IPS-15b (cell line): ENCODE measurements around the gene LILRB1.

Source experiments
- H3K27me3 ChIP-seq: one replicate; pipeline ENCODE4 v1.6.1; 2013; ENCODE audit warnings: low read length; ENCODE audit not compliant: control insufficient read depth, insufficient read depth
- H3K36me3 ChIP-seq: one replicate; pipeline ENCODE4 v1.6.1; 2013; ENCODE audit warnings: low read length; ENCODE audit not compliant: control insufficient read depth, insufficient read depth
- H3K4me1 ChIP-seq: one replicate; pipeline ENCODE4 v1.6.1; 2013; ENCODE audit warnings: mild to moderate bottlenecking, low read length; ENCODE audit not compliant: control insufficient read depth, insufficient read depth
- H3K4me3 ChIP-seq: one replicate; pipeline ENCODE4 v1.5.1; 2013; ENCODE audit warnings: low read depth, low read length
- H3K9ac ChIP-seq: one replicate; pipeline ENCODE4 v1.6.1; 2013; ENCODE audit warnings: low read depth, mild to moderate bottlenecking, low read length
- H3K9me3 ChIP-seq: one replicate; pipeline ENCODE4 v1.6.1; 2013; ENCODE audit warnings: mild to moderate bottlenecking, low read length; ENCODE audit not compliant: control insufficient read depth, insufficient read depth

LILRB1 gene

GRCh38 chr19:54650108-54650655 lies 19.9 kb downstream of the LILRB1 start:
- no peaks in the 10 kb centered on the region for H3K27me3 ChIP-seq
- H3K4me1 ChIP-seq: no peaks in the 10 kb centered on the region
- H3K9me3 ChIP-seq: peaks cover 9% of the 10 kb centered on the region
- no peak overlapping the region for H3K4me3 ChIP-seq
- no peak overlapping the region for H3K9ac ChIP-seq
- H3K36me3 ChIP-seq: no peaks in the 10 kb centered on the region

GRCh38 chr19:54653181-54653809 lies 23.0 kb downstream of the LILRB1 start:
- Histone ChIP-seq H3K4me1 (no peaks in the 10 kb centered on the region), H3K36me3 (no peaks in the 10 kb centered on the region), H3K9ac (no peak overlapping the region), H3K4me3 (no peak overlapping the region), H3K27me3 (no peaks in the 10 kb centered on the region), H3K9me3 (peaks cover 3% of the 10 kb centered on the region)

GRCh38 chr19:54654447-54655321 lies 24.4 kb downstream of the LILRB1 start:
- Histone ChIP-seq H3K9me3 (peaks cover 3% of the 10 kb centered on the region), H3K36me3 (no peaks in the 10 kb centered on the region), H3K9ac (no peak overlapping the region), H3K4me3 (no peak overlapping the region), H3K4me1 (no peaks in the 10 kb centered on the region), H3K27me3 (no peaks in the 10 kb centered on the region)

GRCh38 chr19:54659300-54659699 lies 29.0 kb downstream of the LILRB1 start:
- H3K4me3 ChIP-seq: no peak overlapping the region
- H3K9me3 ChIP-seq: peaks cover 13% of the 10 kb centered on the region
- no peaks in the 10 kb centered on the region for H3K4me1 ChIP-seq
- H3K27me3 ChIP-seq: no peaks in the 10 kb centered on the region
- H3K9ac ChIP-seq: no peak overlapping the region
- H3K36me3 ChIP-seq: no peaks in the 10 kb centered on the region

GRCh38 chr19:54660306-54660705 lies 30.0 kb downstream of the LILRB1 start:
- no peaks in the 10 kb centered on the region for H3K36me3 ChIP-seq
- H3K4me3 ChIP-seq: no peak overlapping the region
- no peaks in the 10 kb centered on the region for H3K4me1 ChIP-seq
- H3K9ac ChIP-seq: no peak overlapping the region
- peaks cover 16% of the 10 kb centered on the region for H3K9me3 ChIP-seq
- no peaks in the 10 kb centered on the region for H3K27me3 ChIP-seq

GRCh38 chr19:54660964-54661363 lies 30.7 kb downstream of the LILRB1 start:
- Histone ChIP-seq H3K9me3 (peaks cover 16% of the 10 kb centered on the region), H3K27me3 (no peaks in the 10 kb centered on the region), H3K36me3 (no peaks in the 10 kb centered on the region), H3K9ac (no peak overlapping the region), H3K4me1 (no peaks in the 10 kb centered on the region), H3K4me3 (no peak overlapping the region)

- no peaks in the 10 kb centered on the region for H3K4me1 ChIP-seq
- H3K9me3 ChIP-seq: peaks cover 16% of the 10 kb centered on the region
- no peaks in the 10 kb centered on the region for H3K36me3 ChIP-seq
- no peak overlapping the region for H3K4me3 ChIP-seq
- no peaks in the 10 kb centered on the region for H3K27me3 ChIP-seq
- H3K9ac ChIP-seq: no peak overlapping the region
These were observed 31.7 kb downstream of the LILRB1 start for GRCh38 chr19:54661846-54662481.

- Histone ChIP-seq H3K9ac (no peak within 1 kb of the TSS), H3K9me3 (peaks cover 16% of the 10 kb centered on the region), H3K36me3 (no peaks in the 10 kb centered on the region), H3K4me3 (no peak within 1 kb of the TSS), H3K27me3 (no peaks in the 10 kb centered on the region), H3K4me1 (no peaks in the 10 kb centered on the region)
These were observed 32.4 kb downstream of the LILRB1 start, which contains the start of gene LILRB4 for GRCh38 chr19:54662730-54663129. Gene LILRB4 (plus strand): TSS chr19:54662985. CDS start chr19:54663034, 49 bp downstream.

- H3K27me3 ChIP-seq: no peaks in the 10 kb centered on the region
- H3K9me3 ChIP-seq: peaks cover 16% of the 10 kb centered on the region
- no peak overlapping the region for H3K9ac ChIP-seq
- no peaks in the 10 kb centered on the region for H3K36me3 ChIP-seq
- H3K4me1 ChIP-seq: no peaks in the 10 kb centered on the region
- H3K4me3 ChIP-seq: no peak overlapping the region
These were observed 35.2 kb downstream of the LILRB1 start for GRCh38 chr19:54665530-54665929.

GRCh38 chr19:54667217-54667616 lies 36.9 kb downstream of the LILRB1 start:
- no peak overlapping the region for H3K4me3 ChIP-seq
- H3K27me3 ChIP-seq: no peaks in the 10 kb centered on the region
- no peak overlapping the region for H3K9ac ChIP-seq
- H3K36me3 ChIP-seq: no peaks in the 10 kb centered on the region
- H3K4me1 ChIP-seq: no peaks in the 10 kb centered on the region
- H3K9me3 ChIP-seq: peaks cover 17% of the 10 kb centered on the region

- H3K9ac ChIP-seq: no peak overlapping the region
- no peaks in the 10 kb centered on the region for H3K27me3 ChIP-seq
- H3K4me1 ChIP-seq: no peaks in the 10 kb centered on the region
- H3K36me3 ChIP-seq: no peaks in the 10 kb centered on the region
- H3K4me3 ChIP-seq: no peak overlapping the region
- peaks cover 11% of the 10 kb centered on the region for H3K9me3 ChIP-seq
These were observed 38.1 kb downstream of the LILRB1 start for GRCh38 chr19:54668353-54668752.
